HCT116 (cell line): Measurements from ENCODE around the gene ZFAND5. TPM values are rescaled to one million over a fixed set of nuclear protein-coding genes. Genes with fewer than 3 reads are reported as not detected.

ENCODE experiments used
- ATAC-seq: fragments of 200-7000 bp; cut with Tn5 transposase; 2 replicates; pipeline ENCODE4 v1.9.1; 2020; ENCODE audit warnings: mild to moderate bottlenecking, moderate library complexity
- BruUV-seq: library from RNA; stranded (reverse); fragments of 400-500 nt; replicated peaks from 2 replicates; lab custom pipeline; 2021; lab: Mats Ljungman, UMichigan
- CTCF ChIA-PET: fragments of 300-600 bp; sonication (Branson Sonifier 250); formaldehyde crosslinking; loops from one replicate; lab custom pipeline; 2021; ENCODE audit warnings: antibody characterized with exemption; lab: Charles Lee
- POLR2A ChIA-PET: fragments of 300-600, 350-600 bp; sonication (Branson Sonifier 250); formaldehyde crosslinking; loops from one replicate; lab custom pipeline; 2021; ENCODE audit warnings: antibody characterized with exemption; lab: Charles Lee
- RAD21 ChIA-PET, 2 experiments: fragments of 300-600 bp; sonication (Branson Sonifier 250); formaldehyde crosslinking; loops; one replicate each; lab custom pipeline; 2023; ENCODE audit warnings: low total read pairs in 2 of 2; ENCODE audit not compliant: uncharacterized antibody in 2 of 2, unreplicated experiment in 2 of 2, low non-redundant PET in 1 of 2; lab: Charles Lee
- DNase-seq: peaks from one replicate; pipeline ENCODE4 v3.0.0-alpha.2; 2010; ENCODE audit warnings: low read depth, low spot score
- H2AFZ ChIP-seq: fragments of 200-600 bp; shearing (Covaris generic), sonication (generic); 2 replicates; pipeline ENCODE4 v1.6.1; 2017; ENCODE audit warnings: low read depth, mixed run types, mixed read lengths, antibody characterized with exemption, low read length; ENCODE audit not compliant: poor library complexity, severe bottlenecking
- H3K27ac ChIP-seq: 2 replicates; pipeline ENCODE4 v1.5.1; 2012; ENCODE audit warnings: low read depth, low read length
- H3K27me3 ChIP-seq: fragments of 200-600 bp; sonication (generic); 2 replicates; pipeline ENCODE4 v1.6.1; 2016; ENCODE audit warnings: mixed run types, low read length, mixed read lengths; ENCODE audit not compliant: insufficient read depth
- H3K36me3 ChIP-seq, 2 experiments: fragments of 200-500 bp in 1 of 2; fragments of 200-600 bp in 1 of 2; sonication (Bioruptor generic) in 1 of 2; sonication (generic) in 1 of 2; 2 replicates each; pipeline versions ENCODE4 v1.5.1 to v1.6.1; 2014 to 2016; ENCODE audit warnings: low read length in 2 of 2, inconsistent platforms in 1 of 2, mixed read lengths in 1 of 2, mixed run types in 1 of 2; ENCODE audit not compliant: insufficient read depth in 2 of 2, control insufficient read depth in 1 of 2
- H3K4me1 ChIP-seq, 2 experiments: fragments of 200-600 bp in 1 of 2; sonication (generic) in 1 of 2; 2 replicates each; pipeline versions ENCODE4 v1.5.1 to v1.6.1; 2012 to 2017; ENCODE audit warnings: low read length in 2 of 2, inconsistent platforms in 1 of 2, mild to moderate bottlenecking in 1 of 2, mixed read lengths in 1 of 2, mixed run types in 1 of 2, moderate library complexity in 1 of 2; ENCODE audit not compliant: insufficient read depth in 2 of 2, control insufficient read depth in 1 of 2
- H3K4me2 ChIP-seq: fragments of 200-600 bp; sonication (generic); 2 replicates; pipeline ENCODE4 v1.6.1; 2017; ENCODE audit warnings: mixed run types, low read length, mixed read lengths
- H3K4me3 ChIP-seq, 2 experiments: fragments of 200-600 bp in 1 of 2; sonication (generic) in 1 of 2; replicated peaks in 1 of 2; 2 replicates each; pipeline ENCODE4 v1.5.1; 2011 to 2016; ENCODE audit warnings: low read length in 2 of 2, control low read depth in 1 of 2, low read depth in 1 of 2, mild to moderate bottlenecking in 1 of 2, mixed read lengths in 1 of 2, mixed run types in 1 of 2
- H3K79me2 ChIP-seq: fragments of 200-600 bp; sonication (generic); 2 replicates; pipeline ENCODE4 v1.6.1; 2017; ENCODE audit warnings: mild to moderate bottlenecking, mixed run types, low read length, moderate library complexity, mixed read lengths; ENCODE audit not compliant: insufficient read depth
- H3K9ac ChIP-seq: fragments of 200-600 bp; sonication (generic); 2 replicates; pipeline ENCODE4 v1.6.1; 2016; ENCODE audit warnings: low read length, mixed read lengths
- H3K9me2 ChIP-seq: fragments of 200-600 bp; sonication (generic), shearing (Covaris generic); 2 replicates; pipeline ENCODE4 v1.6.1; 2017; ENCODE audit warnings: mixed run types, mild to moderate bottlenecking, moderate library complexity; ENCODE audit not compliant: insufficient read depth
- H3K9me3 ChIP-seq, 2 experiments: fragments of 200-500 bp in 1 of 2; fragments of 200-600 bp in 1 of 2; sonication (Bioruptor generic) in 1 of 2; sonication (generic) in 1 of 2; 2 replicates each; pipeline ENCODE4 v1.6.1; 2014 to 2017; ENCODE audit warnings: low read length in 2 of 2, mixed read lengths in 2 of 2, inconsistent platforms in 1 of 2, low read depth in 1 of 2, mild to moderate bottlenecking in 1 of 2, mixed run types in 1 of 2, moderate library complexity in 1 of 2; ENCODE audit not compliant: control insufficient read depth in 1 of 2, insufficient read depth in 1 of 2
- H4K20me1 ChIP-seq: fragments of 200-600 bp; sonication (generic), shearing (Covaris generic); 2 replicates; pipeline ENCODE4 v1.6.1; 2017; ENCODE audit warnings: mixed run types, mild to moderate bottlenecking, moderate library complexity; ENCODE audit not compliant: insufficient read depth
- CBX3 ChIP-seq: IDR thresholded peaks from 2 replicates; pipeline ENCODE4 v1.6.1; 2012; ENCODE audit warnings: low read depth
- CEBPB ChIP-seq: IDR thresholded peaks from 2 replicates; pipeline ENCODE4 v1.6.1; 2012; ENCODE audit warnings: low read depth
- ELF1 ChIP-seq: IDR thresholded peaks from 2 replicates; pipeline ENCODE4 v1.6.1; 2012; ENCODE audit warnings: low read depth, borderline replicate concordance
- EZH2 ChIP-seq: fragments of 200-600 bp; sonication (generic); IDR thresholded peaks from 2 replicates; pipeline ENCODE4 v1.6.1; 2017; ENCODE audit warnings: antibody characterized with exemption, mixed run types
- EZH2phosphoT487 ChIP-seq: fragments of 200-600 bp; IDR thresholded peaks from 2 replicates; pipeline ENCODE4 v1.6.1; 2018; ENCODE audit warnings: antibody characterized with exemption, borderline replicate concordance
- FOSL1 ChIP-seq: IDR thresholded peaks from 2 replicates; pipeline ENCODE4 v1.6.1; 2012; ENCODE audit warnings: low read depth
- MAX ChIP-seq: IDR thresholded peaks from 2 replicates; pipeline ENCODE4 v1.6.1; 2012
- POLR2A ChIP-seq: IDR thresholded peaks from 2 replicates; pipeline ENCODE4 v1.7.0; 2011; ENCODE audit warnings: borderline replicate concordance; ENCODE audit not compliant: insufficient read depth, insufficient read length; ENCODE audit errors: extremely low read depth
- POLR2AphosphoS5 ChIP-seq: IDR thresholded peaks from 2 replicates; pipeline ENCODE4 v1.6.1; 2011; ENCODE audit warnings: mild to moderate bottlenecking, low read depth, low read length, moderate library complexity
- RAD21 ChIP-seq: IDR thresholded peaks from 2 replicates; pipeline ENCODE4 v1.6.1; 2012; ENCODE audit warnings: low read depth, mild to moderate bottlenecking
- SIN3A ChIP-seq: IDR thresholded peaks from 2 replicates; pipeline ENCODE4 v1.6.1; 2012; ENCODE audit warnings: low read depth
- SP1 ChIP-seq: IDR thresholded peaks from 2 replicates; pipeline ENCODE4 v1.6.1; 2012; ENCODE audit warnings: low read depth
- SRF ChIP-seq: IDR thresholded peaks from 2 replicates; pipeline ENCODE4 v1.6.1; 2012; ENCODE audit warnings: low read depth
- TCF7L2 ChIP-seq: IDR thresholded peaks from 2 replicates; pipeline ENCODE4 v1.7.0; 2011; ENCODE audit warnings: borderline replicate concordance, inconsistent platforms; ENCODE audit not compliant: insufficient read depth, insufficient read length; ENCODE audit errors: extremely low read depth
- ZBTB33 ChIP-seq: IDR thresholded peaks from 2 replicates; pipeline ENCODE4 v1.6.1; 2011; ENCODE audit warnings: mild to moderate bottlenecking, low read length, moderate library complexity; ENCODE audit not compliant: insufficient replicate concordance; ENCODE audit errors: extremely low read depth
- ZFX ChIP-seq: fragments of 450-650 bp; IDR thresholded peaks from 2 replicates; pipeline ENCODE4 v1.6.1; 2017
- ZNF274 ChIP-seq: fragments of 200-500 bp; sonication (Bioruptor generic); IDR thresholded peaks from 2 replicates; pipeline ENCODE4 v1.6.1; 2014; ENCODE audit warnings: mild to moderate bottlenecking, low read depth, low read length, inconsistent platforms
- intact Hi-C: fragments of 100-400 bp; cut with micrococcal nuclease; formaldehyde crosslinking; loops from 2 replicates; pipeline ENCODE4 v1.10.0; 2022
- total RNA-seq: library from RNA; stranded (reverse); gene quantifications from one replicate; pipeline ENCODE4 v1.2.1, GENCODE V29; 2021; ENCODE audit not compliant: unreplicated experiment
- TF ChIP-seq, protein P1 (sequence below): IDR thresholded peaks from 2 replicates; pipeline ENCODE4 v1.6.1; 2012

The ZFAND5 gene
- total RNA-seq, 1 experiment from 2014 or later, result 128 TPM

DNA sequence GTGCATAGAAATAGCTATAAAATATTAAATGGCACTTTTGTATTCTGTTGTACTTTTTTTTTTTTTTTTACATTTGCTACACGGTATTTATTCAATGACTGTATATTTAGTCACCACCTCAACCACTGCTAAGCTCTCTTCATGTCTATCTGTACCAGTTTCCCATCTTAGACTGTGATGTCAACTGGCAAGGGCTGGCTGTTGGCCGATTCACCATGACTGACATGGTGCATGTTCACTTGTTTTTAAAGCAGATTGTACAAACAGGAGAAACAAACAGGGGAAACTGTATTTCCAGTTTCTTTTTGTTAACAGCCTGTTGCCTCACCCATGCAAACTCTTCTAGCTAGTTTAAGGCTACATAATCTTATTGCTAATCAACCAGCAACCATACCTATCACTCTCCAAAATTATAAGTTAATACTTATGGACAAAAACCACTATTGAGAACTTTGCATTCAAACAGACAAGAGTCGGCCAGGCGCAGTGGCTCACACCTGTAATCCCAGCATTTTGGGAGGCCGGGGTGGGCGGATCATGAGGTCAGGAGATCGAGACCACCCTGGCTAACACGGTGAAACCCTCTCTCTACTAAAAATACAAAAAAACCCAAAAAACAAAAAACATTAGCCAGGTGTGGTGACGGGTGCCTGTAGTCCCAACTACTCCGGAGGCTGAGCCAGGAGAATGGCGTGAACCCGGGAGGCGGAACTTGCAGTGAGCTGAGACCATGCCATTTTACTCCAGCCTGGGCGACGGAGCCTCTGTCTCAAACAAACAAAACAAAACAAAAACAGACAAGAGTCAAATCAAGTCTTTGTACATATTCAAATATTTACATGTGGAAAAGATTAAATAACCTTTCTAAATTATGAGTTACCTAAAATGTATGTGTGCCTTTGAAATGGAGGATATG is 13.2 kb downstream of the ZFAND5 start:
- TF ChIP-seq SP1, result no peak
- TF ChIP-seq SRF, result no peak
- no peak for TF ChIP-seq TCF7L2
- TF ChIP-seq EZH2, result no peak
- TF ChIP-seq EZH2phosphoT487, result no peak
- TF ChIP-seq FOSL1, result no peak
- no peak for TF ChIP-seq ZNF274
- no peak for TF ChIP-seq ELF1
- TF ChIP-seq ZFX, result no peak
- TF ChIP-seq CEBPB, result no peak
- TF ChIP-seq POLR2A, result no peak
- no peak for TF ChIP-seq MAX
- TF ChIP-seq, protein P1, sequence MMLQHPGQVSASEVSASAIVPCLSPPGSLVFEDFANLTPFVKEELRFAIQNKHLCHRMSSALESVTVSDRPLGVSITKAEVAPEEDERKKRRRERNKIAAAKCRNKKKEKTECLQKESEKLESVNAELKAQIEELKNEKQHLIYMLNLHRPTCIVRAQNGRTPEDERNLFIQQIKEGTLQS, result no peak
- TF ChIP-seq RAD21, result no peak
- no peak for TF ChIP-seq ZBTB33
- no peak for TF ChIP-seq POLR2AphosphoS5
- no peak for TF ChIP-seq CBX3
- TF ChIP-seq SIN3A, result no peak
- H3K27me3 ChIP-seq, result no peaks in the 10 kb centered on the region
- no peak overlapping the region for H2AFZ ChIP-seq
- no peaks in the 10 kb centered on the region for H3K9me3 ChIP-seq
- peaks cover 14% of the 10 kb centered on the region; the same call in 1 of the 2 replicates for H3K79me2 ChIP-seq
- no peak overlapping the region for H3K4me2 ChIP-seq
- ChIA-PET CTCF (no interaction called here), RAD21 (no interaction called here), POLR2A (interaction anchor here (1.6 kb wide), 1 partner anchor 14 kb away, joined by 8 read pairs; the partner anchor contains the start of gene ZFAND5)
- no peak overlapping the region for H3K27ac ChIP-seq
- no peak overlapping the region for H3K4me3 ChIP-seq
- peaks cover 21 to 26% of the 10 kb centered on the region in 2 experiments; a peak in 3 of 4 replicates for H3K36me3 ChIP-seq
- H3K9me2 ChIP-seq, result no peaks in the 10 kb centered on the region
- BruUV-seq, result no TSS peak
- ATAC-seq (no peak), DNase-seq (no peak)
- peaks cover 3% of the 10 kb centered on the region; the same call in 1 of the 2 replicates for H4K20me1 ChIP-seq
- no peaks in the 10 kb centered on the region for H3K4me1 ChIP-seq
- no peak overlapping the region for H3K9ac ChIP-seq
- intact Hi-C loops, result no loop called here
